HL-60 (cell line): Measurements from ENCODE around the gene FAM83E.

Experiments used
- DNase-seq, 2 experiments: peaks; one replicate each; pipeline ENCODE4 v3.0.0-alpha.2; 2010 to 2020; ENCODE audit warnings: low read depth in 1 of 2, low spot score in 1 of 2
- H3K27ac ChIP-seq: fragments of 250-450 bp; sonication (Bioruptor Pico); replicated peaks from 2 replicates; pipeline ENCODE4 v1.5.1; 2020; ENCODE audit warnings: mild to moderate bottlenecking, moderate library complexity
- H3K27me3 ChIP-seq: fragments of 250-450 bp; sonication (Bioruptor Pico); 2 replicates; pipeline ENCODE4 v1.5.1; 2021; ENCODE audit warnings: mild to moderate bottlenecking, moderate library complexity; ENCODE audit not compliant: insufficient read depth, poor library complexity, severe bottlenecking
- H3K4me3 ChIP-seq: replicated peaks from 2 replicates; pipeline ENCODE4 v1.5.1; 2011; ENCODE audit warnings: mild to moderate bottlenecking, control low read depth, low read length; ENCODE audit not compliant: insufficient read depth
- GABPA ChIP-seq: IDR thresholded peaks from 2 replicates; pipeline ENCODE4 v1.6.1; 2012; ENCODE audit warnings: low read depth
- POLR2AphosphoS5 ChIP-seq: IDR thresholded peaks from 2 replicates; pipeline ENCODE4 v1.6.1; 2012; ENCODE audit warnings: low read depth
- SPI1 ChIP-seq: IDR thresholded peaks from 2 replicates; pipeline ENCODE4 v1.6.1; 2012; ENCODE audit warnings: low read depth, mild to moderate bottlenecking, borderline replicate concordance
- TF ChIP-seq, protein P1 (sequence below): IDR thresholded peaks from one replicate; pipeline ENCODE4 v1.5.1; 2011; ENCODE audit warnings: low read length, control low read depth, inconsistent platforms; ENCODE audit not compliant: insufficient read depth
- TF ChIP-seq, protein P2 (sequence below): IDR thresholded peaks from 2 replicates; pipeline ENCODE4 v1.6.1; 2012; ENCODE audit warnings: low read depth; ENCODE audit not compliant: insufficient replicate concordance

The FAM83E gene

DNA sequence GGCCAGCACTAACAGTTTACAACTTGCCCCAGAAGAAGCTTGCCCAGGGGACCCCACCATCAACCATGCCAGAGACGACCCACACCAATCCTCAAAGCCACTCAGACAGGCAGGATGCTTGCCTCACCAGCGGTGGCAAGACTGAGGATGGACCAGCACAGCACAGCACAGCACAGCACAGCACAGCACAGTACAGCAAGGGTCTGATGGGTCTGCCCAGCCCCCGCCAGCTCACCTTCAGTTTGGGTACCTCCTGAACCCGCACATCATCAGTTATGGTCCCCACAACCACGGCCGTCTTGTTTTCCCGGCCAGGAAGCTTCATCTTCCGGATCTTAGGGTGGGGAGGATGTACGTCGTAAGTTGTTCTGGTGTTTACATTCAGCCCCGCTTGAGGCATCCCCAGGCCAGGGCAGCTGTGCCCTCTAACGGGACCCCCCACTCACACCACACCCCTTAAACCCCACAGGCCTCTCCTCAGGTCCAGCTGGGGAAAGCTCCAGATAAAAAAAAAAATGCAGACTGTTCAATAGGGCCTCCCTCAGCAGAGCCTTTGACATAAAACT, 1.7 kb upstream of the FAM83E start:
- no peak for TF ChIP-seq GABPA
- TF ChIP-seq, protein P1, sequence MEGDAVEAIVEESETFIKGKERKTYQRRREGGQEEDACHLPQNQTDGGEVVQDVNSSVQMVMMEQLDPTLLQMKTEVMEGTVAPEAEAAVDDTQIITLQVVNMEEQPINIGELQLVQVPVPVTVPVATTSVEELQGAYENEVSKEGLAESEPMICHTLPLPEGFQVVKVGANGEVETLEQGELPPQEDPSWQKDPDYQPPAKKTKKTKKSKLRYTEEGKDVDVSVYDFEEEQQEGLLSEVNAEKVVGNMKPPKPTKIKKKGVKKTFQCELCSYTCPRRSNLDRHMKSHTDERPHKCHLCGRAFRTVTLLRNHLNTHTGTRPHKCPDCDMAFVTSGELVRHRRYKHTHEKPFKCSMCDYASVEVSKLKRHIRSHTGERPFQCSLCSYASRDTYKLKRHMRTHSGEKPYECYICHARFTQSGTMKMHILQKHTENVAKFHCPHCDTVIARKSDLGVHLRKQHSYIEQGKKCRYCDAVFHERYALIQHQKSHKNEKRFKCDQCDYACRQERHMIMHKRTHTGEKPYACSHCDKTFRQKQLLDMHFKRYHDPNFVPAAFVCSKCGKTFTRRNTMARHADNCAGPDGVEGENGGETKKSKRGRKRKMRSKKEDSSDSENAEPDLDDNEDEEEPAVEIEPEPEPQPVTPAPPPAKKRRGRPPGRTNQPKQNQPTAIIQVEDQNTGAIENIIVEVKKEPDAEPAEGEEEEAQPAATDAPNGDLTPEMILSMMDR = no peak
- no peak for TF ChIP-seq SPI1
- TF ChIP-seq POLR2AphosphoS5 = no peak; the same call in 1 of the 2 replicates
- TF ChIP-seq, protein P2, sequence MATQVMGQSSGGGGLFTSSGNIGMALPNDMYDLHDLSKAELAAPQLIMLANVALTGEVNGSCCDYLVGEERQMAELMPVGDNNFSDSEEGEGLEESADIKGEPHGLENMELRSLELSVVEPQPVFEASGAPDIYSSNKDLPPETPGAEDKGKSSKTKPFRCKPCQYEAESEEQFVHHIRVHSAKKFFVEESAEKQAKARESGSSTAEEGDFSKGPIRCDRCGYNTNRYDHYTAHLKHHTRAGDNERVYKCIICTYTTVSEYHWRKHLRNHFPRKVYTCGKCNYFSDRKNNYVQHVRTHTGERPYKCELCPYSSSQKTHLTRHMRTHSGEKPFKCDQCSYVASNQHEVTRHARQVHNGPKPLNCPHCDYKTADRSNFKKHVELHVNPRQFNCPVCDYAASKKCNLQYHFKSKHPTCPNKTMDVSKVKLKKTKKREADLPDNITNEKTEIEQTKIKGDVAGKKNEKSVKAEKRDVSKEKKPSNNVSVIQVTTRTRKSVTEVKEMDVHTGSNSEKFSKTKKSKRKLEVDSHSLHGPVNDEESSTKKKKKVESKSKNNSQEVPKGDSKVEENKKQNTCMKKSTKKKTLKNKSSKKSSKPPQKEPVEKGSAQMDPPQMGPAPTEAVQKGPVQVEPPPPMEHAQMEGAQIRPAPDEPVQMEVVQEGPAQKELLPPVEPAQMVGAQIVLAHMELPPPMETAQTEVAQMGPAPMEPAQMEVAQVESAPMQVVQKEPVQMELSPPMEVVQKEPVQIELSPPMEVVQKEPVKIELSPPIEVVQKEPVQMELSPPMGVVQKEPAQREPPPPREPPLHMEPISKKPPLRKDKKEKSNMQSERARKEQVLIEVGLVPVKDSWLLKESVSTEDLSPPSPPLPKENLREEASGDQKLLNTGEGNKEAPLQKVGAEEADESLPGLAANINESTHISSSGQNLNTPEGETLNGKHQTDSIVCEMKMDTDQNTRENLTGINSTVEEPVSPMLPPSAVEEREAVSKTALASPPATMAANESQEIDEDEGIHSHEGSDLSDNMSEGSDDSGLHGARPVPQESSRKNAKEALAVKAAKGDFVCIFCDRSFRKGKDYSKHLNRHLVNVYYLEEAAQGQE = no peak
- Histone ChIP-seq H3K27me3 (no peaks in the 10 kb centered on the region), H3K4me3 (peak overlapping the region; percentile 91), H3K27ac (no peak overlapping the region)
- DNase-seq = no peak

DNA sequence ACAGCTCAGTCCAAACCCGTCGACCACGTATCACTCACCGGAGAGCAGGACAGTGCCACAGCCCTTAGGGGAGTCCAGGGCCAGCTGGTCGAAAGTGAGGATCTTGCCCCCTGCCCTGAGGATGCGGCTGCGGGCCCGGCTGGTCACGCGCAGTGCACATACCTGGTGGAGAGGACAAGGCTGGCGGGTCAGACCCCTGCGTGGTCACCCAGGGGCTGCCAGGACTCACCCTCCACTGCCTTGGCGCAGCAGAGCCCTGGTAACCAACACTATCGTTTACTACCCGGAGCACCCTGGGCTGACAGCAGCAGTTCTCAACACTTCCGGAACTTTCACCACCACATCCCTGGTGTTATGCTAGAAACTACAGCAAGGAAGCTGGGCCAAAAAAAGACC, 1.2 kb upstream of the FAM83E start:
- Histone ChIP-seq H3K27ac (no peak overlapping the region), H3K4me3 (no peak overlapping the region), H3K27me3 (no peaks in the 10 kb centered on the region)
- DNase-seq = no peak
- TF ChIP-seq, protein P2 = no peak
- no peak for TF ChIP-seq SPI1
- no peak for TF ChIP-seq GABPA
- no peak; the same call in 1 of the 2 replicates for TF ChIP-seq POLR2AphosphoS5

DNA sequence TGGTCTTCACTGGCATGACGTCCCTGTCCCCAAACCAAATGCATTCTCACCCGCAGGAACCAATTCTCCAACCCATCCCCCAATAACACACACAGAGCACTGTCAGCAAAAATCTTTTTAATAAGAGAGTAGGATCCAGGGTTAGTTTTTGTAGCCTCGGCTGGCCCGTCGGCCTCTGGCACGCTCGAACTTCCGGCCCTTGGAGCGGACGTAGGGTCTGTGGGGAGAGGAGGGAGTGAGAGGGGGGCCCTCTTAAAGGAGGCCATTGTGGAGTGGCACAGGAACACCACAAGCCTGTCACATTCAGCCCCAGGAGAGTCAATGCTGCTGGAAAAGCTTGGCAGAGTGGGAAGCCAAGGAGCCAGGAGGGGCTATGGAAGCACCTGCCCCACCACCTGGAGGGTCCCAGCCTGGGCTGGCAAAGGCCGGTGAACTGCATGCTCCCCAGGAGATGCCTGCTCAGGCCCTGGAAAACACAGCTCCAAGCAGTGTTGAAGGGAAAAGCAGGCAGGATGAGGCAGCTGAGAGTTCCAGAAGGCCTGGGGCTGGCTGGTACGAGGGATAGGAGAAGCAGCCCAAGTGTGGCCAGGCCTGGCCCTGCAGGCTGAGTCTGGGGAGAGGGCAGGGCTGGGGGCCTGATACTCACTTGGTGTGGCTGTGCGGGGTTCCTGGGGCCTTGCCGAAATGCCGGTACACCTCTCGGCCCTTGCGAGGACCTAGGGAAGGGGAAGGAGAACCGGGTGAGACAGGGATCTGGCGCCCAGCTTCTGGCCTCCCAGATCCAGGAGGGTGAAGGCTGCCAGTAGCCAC, 560 bp upstream of the FAM83E start:
- Histone ChIP-seq H3K27me3 (no peaks in the 10 kb centered on the region), H3K4me3 (no peak overlapping the region), H3K27ac (no peak overlapping the region)
- TF ChIP-seq POLR2AphosphoS5 (no peak), SPI1 (no peak), GABPA (no peak)
- TF ChIP-seq, protein P2 = no peak
- TF ChIP-seq, protein P1 = no peak
- no peak for DNase-seq
